Activated naive CD8-positive, alpha-beta T cell treated with anti-CD3 and anti-CD28 coated beads for 36 hours (primary cell): Measurements from ENCODE around the gene NLRP12. TPM values are rescaled to one million over a fixed set of nuclear protein-coding genes. Genes with fewer than 3 reads are reported as not detected.
"Not testable (repeated sequence)": the region's sequence is repeated elsewhere in the genome, so short reads cannot be mapped to it uniquely, and the experiment has no call there.

Source experiments
- DNase-seq: peaks from one replicate; pipeline ENCODE4 v3.0.0; 2021
- H3K27ac Mint-ChIP-seq: one replicate; pipeline ENCODE4 v1.8.0; 2022; ENCODE audit warnings: mild to moderate bottlenecking, moderate library complexity, mixed read lengths
- H3K27me3 Mint-ChIP-seq: one replicate; pipeline ENCODE4 v1.8.0; 2022; ENCODE audit warnings: mild to moderate bottlenecking, mixed read lengths
- H3K36me3 Mint-ChIP-seq: one replicate; pipeline ENCODE4 v1.8.0; 2021; ENCODE audit warnings: mild to moderate bottlenecking, mixed read lengths
- H3K4me1 Mint-ChIP-seq: one replicate; pipeline ENCODE4 v1.8.0; 2021; ENCODE audit warnings: mixed read lengths
- H3K4me3 Mint-ChIP-seq: one replicate; pipeline ENCODE4 v1.8.0; 2022; ENCODE audit warnings: mild to moderate bottlenecking, moderate library complexity, mixed read lengths
- H3K9me3 Mint-ChIP-seq: one replicate; pipeline ENCODE4 v1.8.0; 2022; ENCODE audit warnings: mixed read lengths
- total RNA-seq, 2 experiments: library from RNA; stranded (reverse); gene quantifications; one replicate each; pipeline ENCODE4 v1.2.3, GENCODE V29; 2021

NLRP12 gene
- total RNA-seq, 2 experiments from 2014 or later = 0.06 TPM

- H3K27ac Mint-ChIP-seq = no peak overlapping the region
- H3K36me3 Mint-ChIP-seq = no peaks in the 10 kb centered on the region
- no peaks in the 10 kb centered on the region for H3K4me1 Mint-ChIP-seq
- H3K27me3 Mint-ChIP-seq = peaks cover 4% of the 10 kb centered on the region
- no peak overlapping the region for H3K4me3 Mint-ChIP-seq
- H3K9me3 Mint-ChIP-seq = no peaks in the 10 kb centered on the region
- peak; percentile 5 for DNase-seq
Observed at GRCh38 chr19:53809518-53810186, 14.5 kb downstream of the NLRP12 start.

- DNase-seq = no peak
- Mint-ChIP-seq H3K27ac (no peak overlapping the region), H3K36me3 (no peaks in the 10 kb centered on the region), H3K4me3 (no peak overlapping the region), H3K4me1 (no peaks in the 10 kb centered on the region), H3K9me3 (no peaks in the 10 kb centered on the region), H3K27me3 (peaks cover 4% of the 10 kb centered on the region)
Observed at GRCh38 chr19:53808710-53809125, 15.4 kb downstream of the NLRP12 start.

GRCh38 chr19:53801257-53801656 is 22.9 kb downstream of the NLRP12 start:
- H3K4me3 Mint-ChIP-seq = no peak overlapping the region
- no peak overlapping the region for H3K27ac Mint-ChIP-seq
- no peaks in the 10 kb centered on the region for H3K27me3 Mint-ChIP-seq
- no peaks in the 10 kb centered on the region for H3K4me1 Mint-ChIP-seq
- H3K36me3 Mint-ChIP-seq = no peaks in the 10 kb centered on the region
- DNase-seq = no peak
- H3K9me3 Mint-ChIP-seq = no peaks in the 10 kb centered on the region

- peaks cover 2% of the 10 kb centered on the region for H3K4me1 Mint-ChIP-seq
Observed at GRCh38 chr19:53795019-53795418, 29.1 kb downstream of the NLRP12 start.

GRCh38 chr19:53792721-53793433 is 31.2 kb downstream of the NLRP12 start:
- DNase-seq = peak; percentile 77
- Mint-ChIP-seq H3K27ac (no peak overlapping the region), H3K9me3 (no peaks in the 10 kb centered on the region), H3K4me3 (no peak overlapping the region), H3K4me1 (peaks cover 2% of the 10 kb centered on the region), H3K36me3 (no peaks in the 10 kb centered on the region), H3K27me3 (peaks cover 5% of the 10 kb centered on the region)

More at GRCh38 chr19:53795019-53795418, 29.1 kb downstream of the NLRP12 start:
- no peaks in the 10 kb centered on the region for H3K27me3 Mint-ChIP-seq
- no peak overlapping the region for H3K4me3 Mint-ChIP-seq
- H3K36me3 Mint-ChIP-seq = no peaks in the 10 kb centered on the region
- DNase-seq = no peak
- H3K9me3 Mint-ChIP-seq = no peaks in the 10 kb centered on the region
- no peak overlapping the region for H3K27ac Mint-ChIP-seq

GRCh38 chr19:53789708-53790678 is 34.1 kb downstream of the NLRP12 start:
- H3K4me3 Mint-ChIP-seq = no peak overlapping the region
- H3K27ac Mint-ChIP-seq = no peak overlapping the region
- peaks cover 29% of the 10 kb centered on the region for H3K27me3 Mint-ChIP-seq
- no peaks in the 10 kb centered on the region for H3K9me3 Mint-ChIP-seq
- H3K36me3 Mint-ChIP-seq = no peaks in the 10 kb centered on the region
- H3K4me1 Mint-ChIP-seq = peaks cover 6% of the 10 kb centered on the region
- DNase-seq = no peak

- peaks cover 30% of the 10 kb centered on the region for H3K27me3 Mint-ChIP-seq
- H3K36me3 Mint-ChIP-seq = no peaks in the 10 kb centered on the region
- no peak overlapping the region for H3K4me3 Mint-ChIP-seq
- peaks cover 4% of the 10 kb centered on the region for H3K4me1 Mint-ChIP-seq
- DNase-seq = no peak
- H3K9me3 Mint-ChIP-seq = no peaks in the 10 kb centered on the region
- H3K27ac Mint-ChIP-seq = no peak overlapping the region
Observed at GRCh38 chr19:53787266-53787665, 36.8 kb downstream of the NLRP12 start.

- H3K36me3 Mint-ChIP-seq = no peaks in the 10 kb centered on the region
- no peaks in the 10 kb centered on the region for H3K9me3 Mint-ChIP-seq
- H3K27ac Mint-ChIP-seq = no peak overlapping the region
- H3K27me3 Mint-ChIP-seq = peaks cover 30% of the 10 kb centered on the region
- H3K4me3 Mint-ChIP-seq = no peak overlapping the region
- peaks cover 4% of the 10 kb centered on the region for H3K4me1 Mint-ChIP-seq
- DNase-seq = no peak
Observed at GRCh38 chr19:53786744-53787143, 37.4 kb downstream of the NLRP12 start.

GRCh38 chr19:53785196-53785889 is 38.8 kb downstream of the NLRP12 start:
- Mint-ChIP-seq H3K4me1 (peaks cover 4% of the 10 kb centered on the region), H3K9me3 (no peaks in the 10 kb centered on the region), H3K27me3 (peaks cover 30% of the 10 kb centered on the region), H3K36me3 (no peaks in the 10 kb centered on the region), H3K4me3 (no peak overlapping the region), H3K27ac (no peak overlapping the region)
- no peak for DNase-seq

- Mint-ChIP-seq H3K4me3 (no peak overlapping the region), H3K4me1 (peaks cover 4% of the 10 kb centered on the region), H3K36me3 (no peaks in the 10 kb centered on the region), H3K27me3 (peaks cover 25% of the 10 kb centered on the region), H3K9me3 (no peaks in the 10 kb centered on the region), H3K27ac (no peak overlapping the region)
- DNase-seq = no peak
Observed at GRCh38 chr19:53782698-53783097, 41.4 kb downstream of the NLRP12 start.

- H3K27me3 Mint-ChIP-seq = peaks cover 14% of the 10 kb centered on the region
- not testable (repeated sequence) for H3K36me3 Mint-ChIP-seq, H3K4me1 Mint-ChIP-seq
Observed at GRCh38 chr19:53781332-53781731, 42.8 kb downstream of the NLRP12 start.

GRCh38 chr19:53780506-53780905 is 43.6 kb downstream of the NLRP12 start:
- Mint-ChIP-seq H3K36me3 (no peaks in the 10 kb centered on the region), H3K27ac (no peak overlapping the region), H3K27me3 (peaks cover 6% of the 10 kb centered on the region), H3K4me3 (no peak overlapping the region), H3K9me3 (no peaks in the 10 kb centered on the region), H3K4me1 (peaks cover 1% of the 10 kb centered on the region)
- no peak for DNase-seq

More at GRCh38 chr19:53781332-53781731, 42.8 kb downstream of the NLRP12 start:
- not testable (repeated sequence) for H3K9me3 Mint-ChIP-seq, H3K4me3 Mint-ChIP-seq, DNase-seq, H3K27ac Mint-ChIP-seq

GRCh38 chr19:53775524-53775923 is 48.6 kb downstream of the NLRP12 start:
- no peaks in the 10 kb centered on the region for H3K9me3 Mint-ChIP-seq

GRCh38 chr19:53774491-53774890 is 49.6 kb downstream of the NLRP12 start:
- H3K27me3 Mint-ChIP-seq = peaks cover 12% of the 10 kb centered on the region
- H3K4me3 Mint-ChIP-seq, DNase-seq, H3K4me1 Mint-ChIP-seq, H3K27ac Mint-ChIP-seq, H3K36me3 Mint-ChIP-seq, H3K9me3 Mint-ChIP-seq: not testable (repeated sequence)

More at GRCh38 chr19:53775524-53775923, 48.6 kb downstream of the NLRP12 start:
- H3K4me3 Mint-ChIP-seq = no peak overlapping the region
- peaks cover 12% of the 10 kb centered on the region for H3K27me3 Mint-ChIP-seq
- H3K36me3 Mint-ChIP-seq = no peaks in the 10 kb centered on the region
- H3K27ac Mint-ChIP-seq = no peak overlapping the region
- peaks cover 3% of the 10 kb centered on the region for H3K4me1 Mint-ChIP-seq
- no peak for DNase-seq
